Ectodermal cell (in vitro differentiated cells): ENCODE results near the gene CCDC185. TPM values are rescaled to one million over a fixed set of nuclear protein-coding genes. Genes with fewer than 3 reads are reported as not detected.

Experiments
- H3K27ac ChIP-seq: 2 replicates; pipeline ENCODE4 v1.7.0; 2013; ENCODE audit warnings: mild to moderate bottlenecking, low read depth, low read length; ENCODE audit not compliant: insufficient read depth, poor library complexity, severe bottlenecking
- H3K27me3 ChIP-seq: 2 replicates; pipeline ENCODE4 v1.7.0; 2013; ENCODE audit warnings: mild to moderate bottlenecking, low read length; ENCODE audit not compliant: insufficient read depth, control insufficient read depth, poor library complexity, severe bottlenecking
- H3K36me3 ChIP-seq: one replicate; pipeline ENCODE4 v1.7.0; 2013; ENCODE audit warnings: low read length; ENCODE audit not compliant: control insufficient read depth, insufficient read depth
- H3K4me1 ChIP-seq: one replicate; pipeline ENCODE4 v1.7.0; 2013; ENCODE audit warnings: low read length; ENCODE audit not compliant: control insufficient read depth, insufficient read depth
- H3K4me3 ChIP-seq: 2 replicates; pipeline ENCODE4 v1.7.0; 2013; ENCODE audit warnings: low read depth, low read length, control low read depth; ENCODE audit not compliant: insufficient read depth
- H3K9me3 ChIP-seq: 2 replicates; pipeline ENCODE4 v1.7.0; 2013; ENCODE audit warnings: mild to moderate bottlenecking, low read length, moderate library complexity; ENCODE audit not compliant: control insufficient read depth
- WGBS, 2 experiments: methylation state at CpG; one replicate each; pipeline ENCODE4 v1.1.7; 2013; ENCODE audit warnings: missing lambda C conversion rate in 2 of 2; 5-methylcytosine and 5-hydroxymethylcytosine counted together
- polyA plus RNA-seq, 4 experiments: library from polyadenylated mRNA; stranded (reverse); fragments of 50-300 nt; gene quantifications; one replicate each; pipeline ENCODE4 v1.2.3, GENCODE V29; 2013

CCDC185 gene
- polyA plus RNA-seq (2013, experiment 1 of 4): not detected
- not detected for polyA plus RNA-seq (2013, experiment 2 of 4)
- polyA plus RNA-seq (2013, experiment 3 of 4): not detected
- polyA plus RNA-seq (2013, experiment 4 of 4): not detected

GRCh38 chr1:223393275-223394214 is at the start of gene CCDC185:
CCDC185 (plus strand) TSS chr1:223393415; CDS start chr1:223393476, 61 bp downstream.
- H3K36me3 ChIP-seq: no peaks in the 10 kb centered on the region
- H3K4me3 ChIP-seq: no peak within 1 kb of the TSS
- no peaks in the 10 kb centered on the region for H3K9me3 ChIP-seq
- no peaks in the 10 kb centered on the region for H3K4me1 ChIP-seq
- WGBS, 2 experiments: 83% methylated on average over 73 of the region's 73 CpGs
- H3K27ac ChIP-seq: no peak within 1 kb of the TSS
- peaks cover 7% of the 10 kb centered on the region for H3K27me3 ChIP-seq

- H3K9me3 ChIP-seq: no peaks in the 10 kb centered on the region
- peaks cover 8% of the 10 kb centered on the region for H3K4me1 ChIP-seq
- no peaks in the 10 kb centered on the region for H3K36me3 ChIP-seq
- no peak overlapping the region for H3K27ac ChIP-seq
- no peak overlapping the region for H3K4me3 ChIP-seq
- H3K27me3 ChIP-seq: no peaks in the 10 kb centered on the region
- WGBS, 2 experiments: 83 to 91% methylated on average over 3 of the region's 3 CpGs
Observed at GRCh38 chr1:223343692-223344091, 49.5 kb upstream of the CCDC185 start.

GRCh38 chr1:223344491-223344890 is 48.7 kb upstream of the CCDC185 start:
- no peaks in the 10 kb centered on the region for H3K36me3 ChIP-seq
- 94 to 95% methylated on average over 6 of the region's 6 CpGs for WGBS, 2 experiments
- no peak overlapping the region for H3K27ac ChIP-seq
- peaks cover 5% of the 10 kb centered on the region for H3K4me1 ChIP-seq
- H3K9me3 ChIP-seq: no peaks in the 10 kb centered on the region
- H3K27me3 ChIP-seq: no peaks in the 10 kb centered on the region
- H3K4me3 ChIP-seq: no peak overlapping the region

GRCh38 chr1:223345720-223346119 is 47.5 kb upstream of the CCDC185 start:
- Histone ChIP-seq H3K27ac (no peak overlapping the region), H3K9me3 (no peaks in the 10 kb centered on the region), H3K4me3 (no peak overlapping the region), H3K27me3 (no peaks in the 10 kb centered on the region), H3K4me1 (no peaks in the 10 kb centered on the region), H3K36me3 (no peaks in the 10 kb centered on the region)
- 75 to 83% methylated on average over 4 of the region's 4 CpGs for WGBS, 2 experiments

- Histone ChIP-seq H3K9me3 (no peaks in the 10 kb centered on the region), H3K4me3 (no peak overlapping the region), H3K36me3 (no peaks in the 10 kb centered on the region), H3K27ac (no peak overlapping the region), H3K4me1 (no peaks in the 10 kb centered on the region), H3K27me3 (no peaks in the 10 kb centered on the region)
- WGBS, 2 experiments: 91 to 95% methylated on average over 4 of the region's 4 CpGs
Observed at GRCh38 chr1:223346311-223346710, 46.9 kb upstream of the CCDC185 start.

GRCh38 chr1:223347583-223347982 is 45.6 kb upstream of the CCDC185 start:
- H3K4me1 ChIP-seq: peaks cover 7% of the 10 kb centered on the region
- H3K27ac ChIP-seq: no peak overlapping the region
- H3K36me3 ChIP-seq: no peaks in the 10 kb centered on the region
- H3K4me3 ChIP-seq: no peak overlapping the region
- 95% methylated on average over 2 to 4 of the region's 4 CpGs for WGBS, 2 experiments
- no peaks in the 10 kb centered on the region for H3K27me3 ChIP-seq
- H3K9me3 ChIP-seq: no peaks in the 10 kb centered on the region

GRCh38 chr1:223348439-223348838 is 44.8 kb upstream of the CCDC185 start:
- H3K4me1 ChIP-seq: peaks cover 7% of the 10 kb centered on the region
- WGBS, 2 experiments: 50% methylated on average over 2 of the region's 2 CpGs
- no peaks in the 10 kb centered on the region for H3K27me3 ChIP-seq
- no peak overlapping the region for H3K27ac ChIP-seq
- no peak overlapping the region for H3K4me3 ChIP-seq
- no peaks in the 10 kb centered on the region for H3K9me3 ChIP-seq
- H3K36me3 ChIP-seq: no peaks in the 10 kb centered on the region

GRCh38 chr1:223349241-223349640 is 44.0 kb upstream of the CCDC185 start:
- no peaks in the 10 kb centered on the region for H3K36me3 ChIP-seq
- H3K4me3 ChIP-seq: no peak overlapping the region
- H3K4me1 ChIP-seq: peaks cover 7% of the 10 kb centered on the region
- H3K27me3 ChIP-seq: no peaks in the 10 kb centered on the region
- 95 to 98% methylated on average over 3 of the region's 3 CpGs for WGBS, 2 experiments
- no peak overlapping the region for H3K27ac ChIP-seq
- no peaks in the 10 kb centered on the region for H3K9me3 ChIP-seq

GRCh38 chr1:223350361-223350908 is 42.8 kb upstream of the CCDC185 start:
- Histone ChIP-seq H3K27me3 (no peaks in the 10 kb centered on the region), H3K36me3 (no peaks in the 10 kb centered on the region), H3K9me3 (no peaks in the 10 kb centered on the region), H3K4me3 (no peak overlapping the region), H3K4me1 (peaks cover 7% of the 10 kb centered on the region), H3K27ac (no peak overlapping the region)
- 85 to 94% methylated on average over 5 of the region's 5 CpGs for WGBS, 2 experiments

- Histone ChIP-seq H3K27me3 (no peaks in the 10 kb centered on the region), H3K4me1 (peaks cover 7% of the 10 kb centered on the region), H3K4me3 (no peak overlapping the region), H3K9me3 (no peaks in the 10 kb centered on the region), H3K27ac (no peak overlapping the region), H3K36me3 (no peaks in the 10 kb centered on the region)
- 79 to 84% methylated on average over 7 of the region's 7 CpGs for WGBS, 2 experiments
Observed at GRCh38 chr1:223352944-223353343, 40.3 kb upstream of the CCDC185 start.
